HCT116 (cell line): ENCODE results near the gene GABRR3.

Experiments used
- CTCF ChIP-seq, 3 experiments: fragments of 200-600 bp in 1 of 3; sonication (generic) in 1 of 3; IDR thresholded peaks in 2 of 3; conservative IDR thresholded peaks in 1 of 3; 2 replicates each; pipeline ENCODE4 v1.5.1; 2012 to 2017; ENCODE audit warnings: low read depth in 2 of 3, low read length in 2 of 3, antibody characterized with exemption in 1 of 3, borderline replicate concordance in 1 of 3, control low read depth in 1 of 3, mild to moderate bottlenecking in 1 of 3, mixed read lengths in 1 of 3, mixed run types in 1 of 3, moderate library complexity in 1 of 3; ENCODE audit not compliant: insufficient read depth in 1 of 3
- EZH2 ChIP-seq: fragments of 200-600 bp; sonication (generic); IDR thresholded peaks from 2 replicates; pipeline ENCODE4 v1.6.1; 2017; ENCODE audit warnings: antibody characterized with exemption, mixed run types
- RAD21 ChIP-seq: IDR thresholded peaks from 2 replicates; pipeline ENCODE4 v1.6.1; 2012; ENCODE audit warnings: low read depth, mild to moderate bottlenecking

- TF ChIP-seq CTCF (IDR thresholded peaks at IDR 0.05 in 2 of 3, conservative IDR thresholded peaks at IDR 0.05 in 1 of 3; ENCODE audit: borderline replicate concordance in 1 of 3, insufficient read depth in 1 of 3, low read depth in 2 of 3, low read length in 2 of 3), result no peak
- TF ChIP-seq RAD21, result no peak
- no peak for TF ChIP-seq EZH2
Observed at GRCh38 chr3:98049271-98049670, 14.2 kb upstream of the GABRR3 start.
